HG03558 (cell line): ENCODE results near the gene GREB1.

Experiments used
- ATAC-seq: cut with Tn5 transposase; IDR thresholded peaks from one replicate; pipeline ENCODE4 v1.9.1; 2021; ENCODE audit warnings: moderate number of reproducible peaks; ENCODE audit not compliant: unreplicated experiment; ENCODE audit errors: extremely low read depth

Gene GREB1

DNA sequence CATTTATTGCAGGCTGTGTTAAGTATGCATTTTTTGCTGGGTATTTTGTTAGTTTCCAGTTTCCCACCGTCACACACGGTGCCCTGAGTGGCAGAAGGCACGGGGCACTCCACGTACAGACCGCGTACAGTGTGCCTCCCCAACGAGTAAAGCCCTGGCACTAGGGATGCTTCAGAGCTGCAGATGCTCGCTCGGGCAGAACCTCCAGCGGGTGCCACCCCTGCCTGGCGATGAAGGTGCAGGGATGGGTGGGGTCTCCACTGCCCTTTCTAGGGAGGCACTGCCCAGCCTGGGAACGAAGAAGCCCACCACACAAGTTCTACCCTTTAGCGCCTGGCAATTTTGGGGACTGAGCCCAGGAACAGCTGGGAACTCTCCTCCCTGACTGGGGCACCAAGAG, 4.1 kb downstream of the GREB1 start:
- ATAC-seq: no peak

DNA sequence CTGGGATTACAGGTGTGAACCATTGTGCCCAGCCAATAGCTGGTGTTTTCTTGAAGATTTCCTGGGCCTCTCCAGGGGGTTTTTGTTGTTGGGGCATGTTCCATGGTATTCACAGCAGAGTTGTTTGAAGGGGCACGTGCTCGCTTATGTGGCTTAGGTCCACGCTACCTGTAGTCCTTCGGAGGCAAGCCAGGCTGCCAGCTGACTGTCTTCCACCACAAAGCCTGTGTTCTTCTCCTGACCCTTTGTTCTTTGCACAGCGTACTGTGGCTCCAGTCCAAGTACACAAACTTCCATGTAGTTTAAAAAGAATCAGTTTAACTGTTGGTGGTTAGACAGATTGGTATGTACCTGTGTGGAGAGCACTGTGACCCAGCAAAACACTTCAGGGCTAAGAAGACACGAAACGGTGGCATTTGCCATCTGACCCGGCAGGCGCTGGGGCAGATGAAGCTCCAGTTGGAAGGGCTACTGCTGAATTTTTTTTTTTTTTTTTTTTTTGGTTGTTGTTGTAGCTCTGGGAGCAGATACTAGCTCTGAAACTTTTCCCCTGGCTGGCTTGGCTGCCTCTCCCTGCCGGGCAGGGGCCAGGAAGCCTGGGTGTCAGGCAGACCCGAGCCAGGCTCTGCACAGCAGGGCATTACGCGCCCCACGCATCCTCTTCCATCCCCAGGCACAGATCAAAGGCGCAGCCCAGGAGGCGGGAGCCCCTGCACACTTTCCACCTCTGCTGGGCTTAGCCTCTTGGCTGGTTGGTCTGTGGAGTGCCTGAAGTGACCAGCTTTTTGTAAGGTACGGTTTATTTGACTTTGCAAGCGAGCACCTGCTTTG, 5.7 kb downstream of the GREB1 start:
- ATAC-seq: no peak

DNA sequence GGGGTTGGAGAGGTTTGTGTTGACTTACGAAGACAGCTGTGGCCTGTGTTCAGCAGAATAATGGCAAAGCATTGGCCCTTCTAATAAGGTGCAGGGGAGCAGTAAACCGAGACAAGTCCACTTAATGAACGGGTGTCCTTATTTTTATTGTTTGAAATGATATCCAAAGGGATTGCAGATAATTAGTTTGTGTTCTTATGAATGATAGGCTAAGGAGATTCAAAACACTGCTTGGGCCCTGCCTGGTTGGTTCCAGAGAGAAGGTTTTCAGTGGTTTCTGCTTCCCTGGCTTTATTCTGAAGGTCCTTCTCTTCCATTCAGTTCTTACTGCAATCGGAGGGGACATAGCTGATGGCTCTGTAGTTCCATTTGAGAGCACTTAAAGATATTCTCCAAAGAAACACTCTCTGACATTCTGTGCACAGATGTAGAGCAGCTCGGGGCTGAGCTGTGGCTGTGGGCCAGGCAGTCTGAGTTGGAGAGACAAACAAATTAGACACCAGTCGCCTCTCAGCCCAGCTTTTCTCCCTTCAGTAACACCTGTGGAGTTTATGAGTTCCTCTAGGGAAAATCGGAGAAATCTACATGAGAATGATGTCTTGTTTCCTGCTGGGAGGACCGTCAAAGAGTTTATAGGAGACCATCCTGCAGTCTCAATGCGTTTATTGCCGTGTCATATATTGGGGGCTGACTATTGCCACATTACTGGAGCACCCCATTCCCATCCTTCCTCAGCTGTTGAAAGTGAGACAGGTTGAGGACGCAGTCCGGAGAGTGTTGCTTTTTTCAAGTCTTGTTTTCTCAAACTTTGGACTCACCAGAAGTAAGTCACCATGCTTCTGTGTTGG, 6.5 kb downstream of the GREB1 start:
- no peak for ATAC-seq

DNA sequence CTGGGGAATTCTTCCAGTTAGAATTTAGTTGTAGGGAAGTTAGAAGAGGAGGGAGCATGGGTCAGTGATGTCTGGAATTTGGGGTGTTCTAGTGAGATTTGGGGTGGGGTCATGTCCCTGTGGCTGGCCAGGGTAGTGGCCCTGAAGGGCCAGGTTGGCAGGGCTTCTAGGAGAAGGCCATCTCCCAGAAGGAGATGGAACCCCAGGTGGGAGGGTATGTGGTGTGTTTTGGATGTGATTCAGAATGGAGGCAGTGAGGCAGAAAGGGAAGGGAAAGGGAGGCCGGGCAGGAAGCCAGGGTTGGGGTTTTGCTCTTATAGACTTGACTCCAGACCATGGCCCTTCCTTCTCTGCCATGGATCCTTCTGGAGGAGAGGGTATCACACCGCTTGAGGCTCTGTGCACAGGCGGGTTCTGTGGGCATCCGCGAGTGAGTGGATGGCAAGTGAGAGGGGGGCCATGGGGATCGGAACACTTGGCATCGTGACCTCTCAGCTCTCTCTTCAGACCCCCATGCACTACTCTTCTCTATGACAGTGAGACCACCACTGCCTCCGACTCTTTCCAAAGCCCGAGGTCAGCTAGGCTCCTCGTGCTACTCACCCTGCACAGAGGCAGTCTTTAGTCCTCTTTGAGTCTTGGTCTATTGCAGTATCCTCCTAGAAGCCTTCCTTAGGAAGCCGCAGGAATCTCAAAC, 7.3 kb downstream of the GREB1 start:
- no peak for ATAC-seq

DNA sequence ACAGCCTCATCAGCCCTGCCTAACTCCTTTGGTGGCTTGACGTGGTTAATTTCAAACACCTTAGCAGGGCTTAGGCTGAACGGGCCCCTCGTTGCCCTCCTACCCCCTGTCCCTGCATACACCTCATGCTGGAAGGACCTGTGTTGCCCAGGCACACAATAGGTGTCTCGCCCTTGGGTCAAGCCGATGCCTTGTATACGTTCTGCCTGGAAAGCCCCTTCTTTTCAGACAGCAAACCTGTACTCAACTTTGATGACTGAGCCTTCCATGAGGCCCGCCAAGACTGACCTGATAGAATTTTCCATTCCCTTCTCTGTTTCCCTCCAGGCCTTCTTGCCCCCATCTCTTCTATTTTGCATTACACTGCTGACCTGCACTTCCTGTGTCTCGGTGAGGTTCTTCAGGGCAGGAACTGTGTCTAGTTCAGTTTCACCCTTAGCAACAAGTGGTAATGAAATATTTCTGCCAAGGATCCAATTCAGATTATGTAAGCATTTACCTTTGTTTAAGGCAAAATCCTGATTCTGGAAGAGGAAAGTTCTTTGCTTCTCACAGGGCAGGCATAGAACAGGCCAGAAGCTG, 7.9 kb downstream of the GREB1 start:
- ATAC-seq: no peak

DNA sequence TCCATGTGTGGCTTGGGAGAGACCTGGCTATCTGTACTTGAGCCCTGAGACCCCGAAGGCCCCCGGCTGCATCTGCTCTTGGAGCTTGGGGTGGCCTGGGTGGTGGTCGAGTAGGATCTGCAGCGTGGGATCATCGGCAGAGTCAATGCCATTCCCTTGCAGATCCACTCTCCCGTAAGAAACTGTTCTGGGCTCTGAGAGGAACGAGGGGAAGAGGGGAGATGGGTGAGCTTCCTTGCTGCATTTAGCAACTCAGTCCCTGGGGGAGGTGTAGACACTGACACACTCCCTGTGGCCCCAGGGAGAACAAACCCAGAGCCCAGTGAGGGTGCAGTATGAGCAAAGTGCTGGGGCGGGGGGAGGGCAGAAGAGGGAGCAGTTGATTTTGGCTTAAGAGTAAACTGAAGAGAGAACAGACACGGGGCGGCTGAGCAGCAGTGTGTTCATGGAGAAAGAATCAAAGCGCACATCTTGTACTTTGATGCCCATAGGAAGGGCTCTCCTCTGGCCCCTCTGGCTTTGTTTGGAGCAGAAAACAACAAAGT, 8.5 kb downstream of the GREB1 start:
- ATAC-seq: no peak

DNA sequence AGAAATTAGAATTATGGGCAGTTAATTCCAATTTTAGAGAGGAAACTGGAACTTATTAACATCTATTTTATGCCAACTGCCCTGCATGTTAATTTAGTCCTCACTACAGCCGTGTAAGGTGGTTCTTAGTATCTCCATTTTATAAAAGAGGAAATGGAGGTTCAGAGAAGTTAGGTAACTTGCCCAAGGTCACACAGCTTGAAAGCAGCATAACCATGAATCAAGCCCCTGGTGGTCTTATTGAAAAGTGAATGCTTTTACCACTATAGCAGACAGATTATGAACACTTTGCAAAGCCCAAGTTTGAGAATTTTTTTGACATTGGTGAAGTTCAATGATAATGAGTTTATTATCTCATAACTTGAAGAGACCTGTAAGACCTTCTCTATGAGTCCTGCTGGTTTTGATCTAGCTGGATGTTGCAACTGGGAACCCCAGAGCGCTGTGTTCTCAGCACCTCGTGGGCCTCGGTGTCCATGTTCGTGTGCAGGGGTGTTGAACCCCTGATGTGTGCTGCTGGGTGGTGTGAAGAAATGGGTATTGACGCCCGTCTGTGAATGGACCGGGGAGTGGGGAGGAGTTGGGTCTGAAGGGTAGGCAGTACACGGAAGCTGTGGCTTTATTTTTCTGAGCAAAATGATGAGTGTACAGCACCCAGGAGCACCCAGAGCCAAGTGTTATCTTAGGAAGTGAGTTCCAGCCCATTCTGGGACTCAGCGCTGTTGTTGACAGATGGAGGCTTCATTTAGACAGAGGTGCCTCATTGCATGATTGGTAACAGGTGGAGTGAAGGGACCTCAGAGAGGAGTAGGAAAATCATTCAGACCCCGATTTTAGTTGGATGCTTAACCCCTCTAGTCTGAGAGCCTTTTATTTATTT, 9.7 kb downstream of the GREB1 start:
- no peak for ATAC-seq

DNA sequence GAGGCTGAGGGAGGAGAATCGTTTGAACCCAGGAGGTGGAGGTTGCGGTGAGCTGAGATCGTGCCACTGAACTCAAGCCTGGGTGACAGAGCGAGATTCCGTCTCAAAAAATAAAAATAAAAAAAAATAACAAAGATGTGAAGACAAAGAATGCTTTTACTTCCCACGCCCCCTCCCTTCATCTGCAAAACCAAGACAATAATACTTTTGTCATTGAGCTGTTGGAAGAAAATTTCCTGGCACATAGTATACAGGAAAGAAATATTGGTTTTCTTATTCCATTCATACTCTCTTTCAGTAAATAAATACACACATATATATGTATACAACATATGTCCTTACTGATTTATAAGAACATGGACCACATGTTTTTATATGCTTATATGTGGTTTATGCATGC, 12.2 kb downstream of the GREB1 start:
- ATAC-seq: no peak

DNA sequence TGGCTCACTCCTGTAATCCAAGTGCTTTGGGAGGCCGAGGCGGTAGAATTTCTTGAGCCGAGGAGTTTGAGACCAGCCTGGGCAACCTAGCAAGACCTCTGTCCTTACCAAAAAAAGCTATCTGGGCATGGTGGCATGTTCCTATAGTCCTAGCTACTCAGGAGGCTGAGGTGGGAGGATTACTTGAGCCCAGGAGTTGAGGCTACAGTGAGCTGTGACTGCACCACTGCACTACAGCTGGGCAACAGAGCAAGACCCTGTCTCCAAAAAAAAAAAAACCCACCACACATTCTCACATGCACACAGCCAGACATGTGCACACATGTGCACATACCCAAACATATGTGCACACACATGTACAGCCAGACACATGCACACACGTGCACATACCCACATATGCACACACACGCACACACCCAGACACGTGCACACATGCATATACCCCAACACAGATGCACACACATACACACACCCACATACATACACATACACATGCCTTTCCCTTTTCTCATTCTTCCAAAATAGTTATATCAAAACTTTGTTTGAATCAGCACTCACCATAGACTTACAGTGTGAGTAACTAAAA, 14.2 kb downstream of the GREB1 start:
- ATAC-seq: no peak

DNA sequence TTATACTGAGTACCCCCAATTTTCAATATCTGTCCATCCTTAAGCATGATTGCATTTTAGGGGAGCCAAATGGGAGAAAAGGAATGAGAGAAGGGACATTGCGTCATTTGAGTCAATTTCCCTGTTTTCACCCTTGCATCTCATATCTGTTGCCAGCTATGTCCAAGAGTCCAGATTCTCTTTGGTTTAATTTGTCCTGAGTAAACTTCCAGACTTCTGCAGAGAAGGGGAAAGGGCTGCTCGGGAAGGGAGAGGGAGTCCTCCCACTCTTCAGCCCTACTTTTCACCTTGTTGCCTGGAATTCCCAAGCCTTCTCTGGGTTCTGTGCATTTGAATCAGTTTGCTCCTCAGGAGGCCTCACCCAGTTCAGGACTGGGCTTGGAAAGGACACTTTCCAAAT, 16.5 kb downstream of the GREB1 start:
- ATAC-seq: no peak

DNA sequence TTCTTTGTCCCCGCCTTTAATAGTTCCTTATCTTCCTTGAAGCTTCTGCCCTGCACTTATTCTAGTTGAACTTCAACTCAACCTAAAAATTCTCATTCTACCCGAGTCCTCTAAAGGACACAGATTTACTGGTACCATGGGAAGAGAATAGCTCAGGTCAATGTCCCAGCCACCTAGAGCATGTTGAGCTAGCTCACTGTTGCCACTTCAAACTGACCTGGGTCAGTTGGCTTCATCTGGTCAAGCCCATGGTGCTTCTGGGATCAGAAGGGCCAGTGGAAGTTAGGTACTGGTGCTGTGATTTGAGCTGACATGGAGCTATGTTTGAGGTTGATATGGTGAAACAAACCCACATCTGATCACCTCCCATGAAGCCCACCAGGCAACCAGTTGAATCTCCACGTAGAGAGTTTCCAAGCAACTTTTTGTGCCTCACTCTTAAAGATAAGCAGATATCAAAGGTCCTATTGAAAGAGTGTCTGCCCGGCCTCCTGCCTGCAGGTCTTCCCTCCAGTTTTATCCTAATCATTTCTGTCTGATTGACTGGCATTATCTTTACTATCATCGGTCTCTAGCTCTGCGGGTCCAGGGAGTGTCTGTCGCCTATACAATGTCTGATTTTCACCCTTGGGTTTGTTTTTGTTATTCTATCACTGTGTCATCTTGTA, 17.2 kb downstream of the GREB1 start:
- ATAC-seq: no peak

DNA sequence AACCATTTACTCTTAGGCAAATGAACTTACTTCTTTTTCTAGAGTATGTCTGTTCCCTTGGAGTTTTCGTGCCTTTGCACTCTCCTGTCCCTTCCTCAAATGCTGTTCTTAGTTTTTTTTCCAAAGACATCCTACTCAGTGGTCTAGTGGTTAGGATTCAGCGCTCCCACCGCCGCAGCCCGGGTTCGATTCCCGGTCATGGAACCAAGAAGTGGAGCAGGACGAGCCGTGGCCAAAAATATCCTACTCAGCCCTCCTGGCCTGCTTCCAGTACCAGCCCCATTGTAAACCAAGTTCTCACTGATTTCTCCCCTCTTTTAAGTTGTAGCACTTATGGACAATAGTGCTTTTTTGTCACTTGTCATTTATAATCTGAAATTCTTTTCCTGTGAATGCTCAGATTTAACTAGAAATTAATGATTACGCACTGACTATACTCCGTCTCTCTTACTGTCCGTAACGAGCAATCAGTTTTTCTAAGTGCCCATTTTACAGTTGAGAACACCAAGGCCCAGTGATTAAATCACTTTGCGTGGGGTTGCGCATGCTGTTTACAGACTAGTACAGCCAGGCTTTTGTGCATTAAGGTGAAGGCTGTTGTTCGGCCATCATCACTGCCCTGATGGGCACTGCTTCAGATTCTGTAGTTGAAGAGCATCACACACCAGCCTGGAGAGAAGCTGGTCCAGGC, 17.9 kb downstream of the GREB1 start:
- ATAC-seq: no peak

DNA sequence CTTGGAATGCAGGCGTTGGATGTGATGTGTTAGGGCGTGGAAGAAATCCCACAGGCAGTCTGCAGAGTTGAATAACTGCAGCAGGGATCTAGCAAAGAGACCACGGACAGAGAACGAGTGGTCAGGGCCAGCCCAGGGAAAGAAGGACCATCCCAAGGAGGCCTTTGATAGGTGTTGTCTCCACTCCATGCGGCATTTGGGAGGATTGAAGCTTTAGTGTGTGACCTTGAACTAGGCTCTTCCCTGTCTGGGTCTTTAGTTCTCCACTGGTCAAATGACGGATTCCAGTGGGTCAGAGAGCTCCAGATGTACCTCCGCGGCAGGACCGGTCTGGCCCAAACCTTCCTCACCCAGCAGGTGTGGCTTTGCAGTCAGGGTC, 18.4 kb downstream of the GREB1 start:
- ATAC-seq: no peak

DNA sequence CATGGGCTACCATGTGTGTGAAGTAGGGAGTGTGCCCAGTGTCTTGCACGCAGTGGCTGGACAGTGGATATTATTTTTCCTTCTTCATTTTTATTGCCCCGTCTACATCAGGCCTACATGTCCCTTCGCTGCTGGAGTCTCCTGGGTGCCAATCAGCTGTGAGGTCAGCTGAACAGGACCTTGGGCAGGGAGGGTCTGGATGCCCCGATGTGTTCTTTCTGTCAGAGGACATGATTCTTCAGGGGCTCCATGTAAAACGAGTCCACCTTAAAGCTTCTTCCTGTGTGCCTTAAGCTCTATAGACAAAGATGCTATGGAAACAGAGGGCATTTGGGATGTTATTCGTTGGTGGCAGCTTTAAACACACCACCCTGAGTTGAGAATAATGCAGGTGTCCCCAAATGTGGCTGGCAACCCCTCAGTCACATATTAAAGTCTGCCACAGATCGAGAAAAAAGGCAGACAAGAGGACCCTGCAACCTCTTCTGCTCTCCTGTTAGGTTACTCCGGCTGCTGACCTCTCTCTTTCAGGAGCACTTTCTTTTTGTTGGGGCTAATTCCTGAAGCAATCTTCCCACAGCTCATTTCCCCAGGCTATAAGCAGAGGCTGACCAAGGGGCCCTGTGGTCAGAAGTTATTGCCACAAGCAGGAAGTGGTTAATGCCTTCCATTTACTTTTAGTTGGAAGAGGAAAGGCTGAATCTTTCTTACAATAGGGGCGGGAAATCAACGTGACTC, 20.0 kb downstream of the GREB1 start:
- no peak for ATAC-seq

DNA sequence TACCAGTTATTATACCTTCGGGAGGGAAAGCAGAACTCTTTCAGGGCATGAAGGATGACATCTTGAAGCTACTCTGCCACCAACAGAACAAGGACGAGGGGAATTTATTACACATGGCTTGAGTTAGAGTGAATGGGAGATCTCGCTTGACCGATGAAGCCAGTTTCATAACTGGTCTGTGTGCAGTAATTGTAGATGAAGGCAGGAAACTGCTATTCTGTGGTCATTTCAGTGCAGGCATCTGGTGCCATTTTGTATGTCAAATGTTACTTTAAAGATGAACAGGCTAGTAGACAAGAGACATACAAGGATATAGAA, 20.5 kb downstream of the GREB1 start:
- ATAC-seq: no peak

DNA sequence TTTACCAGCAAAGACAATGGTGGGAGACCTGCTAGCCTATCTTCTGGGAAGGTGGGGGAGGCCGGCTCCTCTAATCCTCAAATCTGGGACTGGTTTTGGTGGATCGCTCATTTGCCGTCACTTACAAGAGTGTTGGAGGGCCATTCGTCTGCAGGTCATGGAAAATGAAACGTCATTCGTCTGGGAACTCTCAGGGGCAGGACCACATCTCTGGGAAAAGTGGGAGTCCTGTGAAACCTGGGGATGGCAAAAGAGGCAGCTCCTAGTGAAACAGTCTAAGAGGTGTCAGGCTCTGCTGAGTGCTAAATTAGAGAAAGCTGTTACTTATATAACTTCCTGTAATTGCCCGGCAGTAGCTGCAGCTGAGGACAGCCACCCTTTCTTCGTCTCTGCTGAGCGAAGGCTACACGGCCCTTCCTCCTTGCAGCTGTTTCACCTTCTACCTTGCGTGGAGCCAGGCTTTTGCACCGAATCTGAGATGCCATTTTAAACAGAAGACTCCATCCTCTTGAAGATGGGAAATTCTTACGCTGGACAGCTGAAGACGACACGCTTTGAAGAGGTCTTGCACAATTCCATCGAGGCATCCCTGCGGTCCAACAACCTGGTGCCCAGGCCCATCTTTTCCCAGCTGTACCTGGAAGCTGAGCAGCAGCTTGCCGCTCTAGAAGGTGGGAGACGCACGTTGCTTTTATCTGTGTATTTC, 22.4 kb downstream of the GREB1 start:
- ATAC-seq: no peak
